ENCODE data around the gene LGALS3BP. TPM values are rescaled to one million over a fixed set of nuclear protein-coding genes. Genes with fewer than 3 reads are reported as not detected.

LGALS3BP gene
- total RNA-seq, 1 donor from 2014 or later, result 12.6 TPM

- TF ChIP-seq, protein P1, sequence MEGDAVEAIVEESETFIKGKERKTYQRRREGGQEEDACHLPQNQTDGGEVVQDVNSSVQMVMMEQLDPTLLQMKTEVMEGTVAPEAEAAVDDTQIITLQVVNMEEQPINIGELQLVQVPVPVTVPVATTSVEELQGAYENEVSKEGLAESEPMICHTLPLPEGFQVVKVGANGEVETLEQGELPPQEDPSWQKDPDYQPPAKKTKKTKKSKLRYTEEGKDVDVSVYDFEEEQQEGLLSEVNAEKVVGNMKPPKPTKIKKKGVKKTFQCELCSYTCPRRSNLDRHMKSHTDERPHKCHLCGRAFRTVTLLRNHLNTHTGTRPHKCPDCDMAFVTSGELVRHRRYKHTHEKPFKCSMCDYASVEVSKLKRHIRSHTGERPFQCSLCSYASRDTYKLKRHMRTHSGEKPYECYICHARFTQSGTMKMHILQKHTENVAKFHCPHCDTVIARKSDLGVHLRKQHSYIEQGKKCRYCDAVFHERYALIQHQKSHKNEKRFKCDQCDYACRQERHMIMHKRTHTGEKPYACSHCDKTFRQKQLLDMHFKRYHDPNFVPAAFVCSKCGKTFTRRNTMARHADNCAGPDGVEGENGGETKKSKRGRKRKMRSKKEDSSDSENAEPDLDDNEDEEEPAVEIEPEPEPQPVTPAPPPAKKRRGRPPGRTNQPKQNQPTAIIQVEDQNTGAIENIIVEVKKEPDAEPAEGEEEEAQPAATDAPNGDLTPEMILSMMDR (IDR thresholded peaks at IDR 0.05; ENCODE audit: unreplicated experiment), result no peak
- Mint-ChIP-seq H3K9me3 (ENCODE audit: unreplicated experiment) (no peaks in the 10 kb centered on the region), H3K27ac (ENCODE audit: unreplicated experiment) (no peak overlapping the region), H3K36me3 (ENCODE audit: low read depth, unreplicated experiment) (peaks cover 12% of the 10 kb centered on the region), H3K27me3 (ENCODE audit: unreplicated experiment) (peaks cover 9% of the 10 kb centered on the region), H3K4me1 (ENCODE audit: unreplicated experiment) (peaks cover 35% of the 10 kb centered on the region), H3K4me3 (ENCODE audit: unreplicated experiment) (peak overlapping the region; percentile 98)
- DNase-seq (ENCODE audit: low spot score), result no peak
Measured at GRCh38 chr17:79007504-79008381, 28.0 kb upstream of the LGALS3BP start.

DNA sequence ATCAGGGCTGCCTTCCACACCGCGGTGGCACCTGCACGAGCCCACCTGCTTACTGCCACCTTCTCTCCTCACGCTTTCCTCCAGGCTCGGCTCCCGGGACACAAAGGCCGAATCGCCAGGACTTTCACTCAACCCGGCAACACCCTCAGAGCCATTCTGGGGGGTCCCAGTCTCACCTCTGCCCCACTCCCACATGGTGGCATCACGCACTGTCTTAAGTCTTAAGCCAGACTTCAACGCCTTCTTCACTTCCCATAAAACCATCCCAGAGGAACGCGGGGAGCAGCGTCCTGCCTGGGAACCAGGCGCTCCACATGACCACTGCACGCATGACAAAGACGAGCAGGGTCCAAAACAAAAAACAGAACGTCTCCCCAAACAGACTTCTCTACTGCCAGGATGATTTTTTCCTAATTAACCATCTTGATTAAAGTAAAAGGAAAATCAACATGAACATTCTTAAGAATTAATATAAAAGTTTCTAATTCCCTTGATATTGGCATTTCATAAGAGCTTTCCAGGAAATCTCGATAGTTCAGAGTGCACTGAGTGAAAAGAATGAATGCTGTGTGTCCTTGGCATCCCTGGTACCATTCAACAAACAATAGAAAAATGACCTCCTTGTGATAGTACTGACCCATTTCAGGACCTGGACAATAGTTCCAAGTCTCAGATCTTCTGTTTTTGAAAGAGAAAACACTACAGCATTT is 27.2 kb upstream of the LGALS3BP start:
- no peak for DNase-seq (ENCODE audit: low spot score)
- peaks cover 35% of the 10 kb centered on the region for H3K4me1 Mint-ChIP-seq (ENCODE audit: unreplicated experiment)
- TF ChIP-seq, protein P1 (IDR thresholded peaks at IDR 0.05; ENCODE audit: unreplicated experiment), result no peak
- peak overlapping the region; percentile 82 for H3K4me3 Mint-ChIP-seq (ENCODE audit: unreplicated experiment)
- peak overlapping the region; percentile 87 for H3K27ac Mint-ChIP-seq (ENCODE audit: unreplicated experiment)
- H3K36me3 Mint-ChIP-seq (ENCODE audit: low read depth, unreplicated experiment), result peaks cover 19% of the 10 kb centered on the region
- no peaks in the 10 kb centered on the region for H3K9me3 Mint-ChIP-seq (ENCODE audit: unreplicated experiment)
- peaks cover 14% of the 10 kb centered on the region for H3K27me3 Mint-ChIP-seq (ENCODE audit: unreplicated experiment)

GRCh38 chr17:79006046-79006445 is 26.3 kb upstream of the LGALS3BP start:
- peaks cover 15% of the 10 kb centered on the region for H3K27me3 Mint-ChIP-seq (ENCODE audit: unreplicated experiment)
- H3K9me3 Mint-ChIP-seq (ENCODE audit: unreplicated experiment), result no peaks in the 10 kb centered on the region
- peak overlapping the region; percentile 46 for H3K27ac Mint-ChIP-seq (ENCODE audit: unreplicated experiment)
- TF ChIP-seq, protein P1 (IDR thresholded peaks at IDR 0.05; ENCODE audit: unreplicated experiment), result no peak
- peaks cover 34% of the 10 kb centered on the region for H3K4me1 Mint-ChIP-seq (ENCODE audit: unreplicated experiment)
- DNase-seq (ENCODE audit: low spot score), result no peak
- no peak overlapping the region for H3K4me3 Mint-ChIP-seq (ENCODE audit: unreplicated experiment)
- H3K36me3 Mint-ChIP-seq (ENCODE audit: low read depth, unreplicated experiment), result peaks cover 21% of the 10 kb centered on the region

GRCh38 chr17:79005063-79005861 is 25.5 kb upstream of the LGALS3BP start:
- DNase-seq (ENCODE audit: low spot score), result no peak
- TF ChIP-seq, protein P1 (IDR thresholded peaks at IDR 0.05; ENCODE audit: unreplicated experiment), result no peak
- H3K4me1 Mint-ChIP-seq (ENCODE audit: unreplicated experiment), result peaks cover 31% of the 10 kb centered on the region
- H3K27ac Mint-ChIP-seq (ENCODE audit: unreplicated experiment), result no peak overlapping the region
- H3K4me3 Mint-ChIP-seq (ENCODE audit: unreplicated experiment), result no peak overlapping the region
- H3K36me3 Mint-ChIP-seq (ENCODE audit: low read depth, unreplicated experiment), result peaks cover 22% of the 10 kb centered on the region
- no peaks in the 10 kb centered on the region for H3K9me3 Mint-ChIP-seq (ENCODE audit: unreplicated experiment)
- peaks cover 12% of the 10 kb centered on the region for H3K27me3 Mint-ChIP-seq (ENCODE audit: unreplicated experiment)
